Breast epithelium (tissue), 3 donors: Measurements from ENCODE around the gene SYT6.

Experiments used
- CTCF ChIP-seq, 3 donors: fragments of 450-650 bp; IDR thresholded peaks; one replicate each; pipeline ENCODE4 v1.5.1; 2016 to 2017; ENCODE audit warnings: antibody characterized with exemption in 3 of 3, mild to moderate bottlenecking in 3 of 3, moderate library complexity in 3 of 3
- POLR2A ChIP-seq: fragments of 450-650 bp; IDR thresholded peaks from one replicate; pipeline ENCODE4 v1.6.1; 2016; ENCODE audit warnings: antibody characterized with exemption, mild to moderate bottlenecking, moderate library complexity
- POLR2AphosphoS5 ChIP-seq, 3 donors: sonication (generic); formaldehyde crosslinking; IDR thresholded peaks; one replicate each; pipeline ENCODE4 v1.6.1; 2017; ENCODE audit warnings: antibody characterized with exemption in 3 of 3

- TF ChIP-seq CTCF (IDR thresholded peaks at IDR 0.05) (no peak), POLR2A (no peak), POLR2AphosphoS5 (IDR thresholded peaks at IDR 0.05) (no peak)
Measured at GRCh38 chr1:114164840-114165543, 11.3 kb upstream of the SYT6 start.
